GM18511 (cell line): ENCODE results near the gene DCK.
A peak's percentile ranks its signal among the peaks of the same experiment; 100 is the strongest.
"Not testable (repeated sequence)": the region's sequence is repeated elsewhere in the genome, so short reads cannot be mapped to it uniquely, and the experiment has no call there.

ENCODE experiments used
- ATAC-seq: cut with Tn5 transposase; IDR thresholded peaks from one replicate; pipeline ENCODE4 v1.9.1; 2021; ENCODE audit warnings: mild to moderate bottlenecking, moderate library complexity; ENCODE audit not compliant: unreplicated experiment

DCK gene

DNA sequence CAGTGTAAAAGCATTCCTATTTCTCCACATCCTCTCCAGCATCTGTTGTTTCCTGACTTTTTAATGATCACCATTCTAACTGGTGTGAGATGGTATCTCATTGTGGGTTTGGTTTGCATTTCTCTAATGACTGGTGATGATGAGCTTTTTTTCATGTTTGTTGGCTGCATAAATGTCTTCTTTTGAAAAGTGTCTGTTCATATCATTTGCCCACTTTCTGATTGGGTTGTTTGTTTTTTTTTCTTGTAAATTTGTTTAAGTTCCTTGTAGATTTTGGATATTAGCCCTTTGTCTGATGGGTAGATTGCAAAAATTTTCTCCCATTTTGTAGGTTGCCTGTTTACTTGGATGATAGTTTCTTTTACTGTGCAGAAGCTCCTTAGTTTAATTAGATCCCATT, 6.2 kb downstream of the DCK start:
- ATAC-seq = not testable (repeated sequence)

DNA sequence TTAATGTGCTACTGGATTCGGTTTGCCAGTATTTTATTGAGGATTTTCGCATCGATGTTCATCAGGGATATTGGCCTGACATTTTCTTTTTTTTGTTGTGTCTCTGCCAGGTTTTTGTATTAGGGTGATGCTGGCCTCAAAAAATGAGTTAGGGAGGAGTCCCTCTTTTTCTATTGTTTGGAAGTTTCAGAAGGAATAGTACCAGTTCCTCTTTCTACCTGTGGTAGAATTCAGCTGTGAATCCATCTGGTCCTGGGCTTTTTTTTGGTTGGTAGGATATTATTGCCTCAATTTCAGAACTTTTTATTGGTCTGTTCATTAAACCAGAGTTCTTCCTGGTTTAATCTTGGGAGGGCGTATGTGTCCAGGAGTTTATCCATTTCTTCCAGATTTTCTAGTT, 7.9 kb downstream of the DCK start:
- ATAC-seq = not testable (repeated sequence)

GRCh38 chr4:71004281-71004851, 10.9 kb downstream of the DCK start:
- ATAC-seq = peak; percentile 45

GRCh38 chr4:71005025-71005424, 11.6 kb downstream of the DCK start:
- ATAC-seq = not testable (repeated sequence)

DNA sequence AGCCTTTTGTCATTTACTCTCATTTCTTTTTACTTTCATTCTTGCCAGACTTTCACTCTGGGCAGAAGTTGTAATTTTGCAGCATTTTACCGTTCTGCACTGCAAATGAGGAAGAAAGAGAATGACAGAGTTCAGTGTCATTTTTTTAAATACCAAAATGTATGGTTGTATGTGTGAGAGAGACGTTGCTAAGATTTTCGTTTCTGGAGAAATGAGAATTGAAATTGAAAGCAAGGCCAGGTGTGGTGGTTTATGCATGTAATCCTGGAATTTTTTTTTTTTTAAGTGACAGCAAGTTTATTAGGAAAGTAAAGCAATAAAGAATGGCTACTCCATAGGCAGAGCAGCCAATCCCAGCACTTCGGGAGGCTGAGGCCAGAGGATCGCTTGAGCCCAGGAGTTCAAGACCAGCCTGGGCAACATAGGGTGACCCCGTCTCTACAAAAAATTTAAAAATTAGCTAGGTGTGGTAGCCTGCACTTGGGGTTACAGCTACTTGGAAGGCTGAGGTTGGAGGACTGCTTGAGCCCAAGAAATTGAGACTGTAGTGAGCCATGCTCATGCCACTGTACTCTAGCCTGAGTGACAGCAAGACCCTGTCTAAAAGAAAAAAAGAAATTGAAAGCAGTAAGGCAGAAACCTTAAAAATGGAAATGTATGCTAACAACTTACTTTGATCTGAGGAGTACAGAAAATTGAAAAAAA, 12.9 kb downstream of the DCK start:
- ATAC-seq = peak; percentile 79

- no peak for ATAC-seq
Measured at GRCh38 chr4:71008196-71008595, 14.7 kb downstream of the DCK start.

DNA sequence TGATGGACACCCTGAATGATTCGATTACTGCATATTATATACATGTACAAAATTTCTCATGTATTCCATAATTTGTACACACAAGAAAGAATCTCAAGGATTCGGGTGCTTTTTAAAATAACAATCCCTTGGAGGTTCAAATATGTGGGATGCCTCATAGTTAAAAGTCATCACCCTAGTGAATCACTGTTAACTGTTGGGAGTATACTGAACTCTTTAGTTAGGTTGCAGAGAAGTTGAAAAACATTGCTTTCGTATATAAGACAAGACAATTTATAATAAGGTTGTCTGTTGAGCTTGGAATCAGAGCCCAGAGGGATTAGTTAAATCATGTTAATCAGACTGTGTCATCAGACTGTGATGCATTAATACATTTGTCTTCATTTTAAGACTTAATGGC, 15.6 kb downstream of the DCK start:
- no peak for ATAC-seq

GRCh38 chr4:71009890-71010588, 16.6 kb downstream of the DCK start:
- ATAC-seq = peak; percentile 49

- no peak for ATAC-seq
Measured at GRCh38 chr4:71011451-71011850, 18.0 kb downstream of the DCK start.

DNA sequence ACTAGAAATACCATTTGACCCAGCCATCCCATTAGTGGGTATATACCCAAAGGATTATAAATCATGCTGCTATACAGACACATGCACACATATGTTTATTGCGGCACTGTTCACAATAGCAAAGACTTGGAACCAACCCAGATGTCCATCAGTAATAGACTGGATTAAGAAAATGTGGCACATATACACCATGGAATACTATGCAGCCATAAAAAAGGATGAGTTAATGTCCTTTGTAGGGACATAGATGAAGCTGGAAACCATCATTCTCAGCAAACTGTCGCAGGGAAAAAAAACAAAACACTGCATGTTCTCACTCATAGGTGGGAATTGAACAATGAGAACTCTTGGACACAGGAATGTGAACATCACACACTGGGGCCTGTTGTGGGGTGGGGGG, 23.9 kb downstream of the DCK start:
- ATAC-seq = not testable (repeated sequence)

DNA sequence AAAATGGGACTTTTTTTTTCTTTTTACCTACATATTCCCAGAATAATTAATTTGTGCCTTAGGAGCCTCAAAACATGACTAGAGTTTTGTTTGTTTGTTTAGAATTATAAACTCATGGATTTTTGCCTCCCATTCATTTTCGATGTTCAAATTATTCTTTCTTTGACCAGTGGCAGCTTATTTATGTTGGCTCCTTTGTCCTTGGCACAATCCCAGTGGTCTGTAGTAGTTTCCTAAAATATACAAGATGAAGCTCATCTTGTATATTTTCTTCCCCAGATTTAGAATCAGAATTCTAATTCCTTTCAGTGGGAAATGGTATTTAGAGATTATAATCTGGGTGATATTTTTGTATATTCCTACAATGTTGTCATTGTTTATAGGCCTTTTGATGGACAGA, 27.2 kb downstream of the DCK start:
- no peak for ATAC-seq

GRCh38 chr4:71025654-71026053, 32.2 kb downstream of the DCK start:
- ATAC-seq = no peak

- ATAC-seq = no peak
Measured at GRCh38 chr4:71026086-71026485, 32.6 kb downstream of the DCK start.

- no peak for ATAC-seq
Measured at GRCh38 chr4:71027611-71028010, 34.2 kb downstream of the DCK start.

GRCh38 chr4:71029504-71029903, 36.1 kb downstream of the DCK start:
- ATAC-seq = no peak

DNA sequence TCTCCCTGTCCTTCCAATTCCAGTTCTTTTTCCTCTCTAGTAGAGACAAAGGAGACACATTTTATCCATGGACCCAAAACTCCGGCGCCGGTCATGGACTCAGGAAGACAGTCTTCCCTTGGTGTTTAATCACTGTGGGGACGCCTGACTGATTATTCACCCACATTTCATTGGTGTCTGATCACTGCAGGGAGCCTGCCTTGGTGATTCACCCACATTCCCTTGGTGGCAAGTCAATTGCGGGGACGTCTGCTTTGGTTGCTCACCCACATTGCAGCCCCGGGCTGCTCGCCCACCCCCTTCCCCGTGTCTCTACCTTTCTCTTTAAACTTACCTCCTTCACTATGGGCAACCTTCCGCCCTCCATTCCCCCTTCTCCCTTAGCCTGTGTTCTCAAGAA, 38.7 kb downstream of the DCK start:
- not testable (repeated sequence) for ATAC-seq

DNA sequence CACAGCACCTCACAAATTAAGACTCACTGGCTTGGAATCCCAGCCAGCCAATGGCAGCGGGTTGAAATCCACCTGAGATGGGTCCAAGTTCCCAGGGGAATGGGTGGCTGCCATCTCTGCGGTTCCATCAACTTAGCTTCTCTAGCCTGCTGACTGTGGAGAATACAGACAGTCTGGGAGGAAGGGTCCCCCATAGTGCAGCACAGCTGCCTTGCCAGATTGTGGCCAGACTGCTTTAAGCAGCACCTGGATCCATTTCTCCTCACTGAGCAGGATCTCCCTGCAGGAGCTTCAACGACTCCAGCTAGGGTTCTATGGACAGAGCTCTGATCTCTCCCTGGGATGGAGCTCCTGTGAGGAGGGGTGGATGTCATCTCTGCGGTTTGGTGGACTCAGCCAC, 51.8 kb downstream of the DCK start:
- no peak for ATAC-seq

- ATAC-seq = no peak
Measured at GRCh38 chr4:71049395-71049794, 55.9 kb downstream of the DCK start.

DNA sequence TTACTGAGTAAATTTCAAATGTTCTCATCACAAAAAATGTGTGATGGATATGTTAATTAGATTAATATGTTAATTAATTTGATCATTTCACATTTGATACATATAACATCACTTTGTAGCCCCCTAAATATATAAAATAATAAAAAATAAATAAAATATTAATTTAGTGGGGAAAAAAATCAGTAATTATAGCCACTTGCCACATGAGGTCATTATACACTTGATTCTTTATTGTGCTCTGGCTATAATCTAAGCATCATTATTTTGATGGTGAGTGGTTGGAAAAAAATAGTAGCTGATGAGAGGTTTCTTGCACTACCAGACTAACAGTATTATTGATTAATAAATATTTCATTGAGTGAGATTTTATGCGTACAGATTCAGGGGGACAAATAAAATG, 57.4 kb downstream of the DCK start:
- ATAC-seq = no peak

GRCh38 chr4:71052034-71052433, 58.6 kb downstream of the DCK start:
- no peak for ATAC-seq

GRCh38 chr4:71052716-71053115, 59.3 kb downstream of the DCK start:
- ATAC-seq = no peak

GRCh38 chr4:71053613-71054012, 60.2 kb downstream of the DCK start:
- ATAC-seq = not testable (repeated sequence)
